ENCODE data around the gene PFDN6.

Gene PFDN6

DNA sequence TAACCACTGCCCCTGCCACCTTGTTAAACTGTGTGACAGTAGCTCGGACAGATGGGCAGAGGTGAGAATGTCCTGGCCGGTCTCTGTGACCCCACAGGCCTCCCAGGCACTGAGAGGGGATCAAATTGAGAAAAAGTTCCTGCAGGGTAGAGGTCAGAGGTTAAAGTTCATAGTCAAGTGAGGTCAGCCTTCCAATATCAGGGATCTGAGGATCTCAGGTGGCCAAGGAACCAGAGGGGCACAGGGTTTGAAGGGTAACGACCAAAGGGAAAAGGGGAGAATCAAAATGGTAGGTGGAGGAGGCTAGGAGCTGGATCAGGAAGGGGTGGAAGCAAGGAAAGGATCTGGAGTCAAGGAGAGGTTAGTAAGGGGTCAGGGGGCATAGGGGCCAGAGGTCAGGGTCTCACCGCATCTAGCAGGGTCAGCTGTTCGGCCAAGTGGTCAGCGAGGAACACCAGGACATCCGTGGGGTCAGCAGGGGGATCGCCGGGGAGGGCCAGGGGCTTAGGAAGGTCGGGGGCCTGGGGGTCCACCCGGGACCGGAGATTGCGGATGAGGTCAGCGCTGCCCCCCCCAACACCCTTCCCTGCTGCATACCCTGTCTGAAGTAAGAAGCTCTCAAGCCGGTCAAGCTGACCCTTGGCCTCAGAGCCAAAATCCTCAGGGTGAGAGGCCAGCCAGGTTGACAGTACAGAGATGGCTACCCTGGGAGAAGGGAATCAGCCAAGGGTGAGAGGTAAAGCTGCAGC, 6.4 kb downstream of the PFDN6 start:
- no peak for DNase-seq

DNA sequence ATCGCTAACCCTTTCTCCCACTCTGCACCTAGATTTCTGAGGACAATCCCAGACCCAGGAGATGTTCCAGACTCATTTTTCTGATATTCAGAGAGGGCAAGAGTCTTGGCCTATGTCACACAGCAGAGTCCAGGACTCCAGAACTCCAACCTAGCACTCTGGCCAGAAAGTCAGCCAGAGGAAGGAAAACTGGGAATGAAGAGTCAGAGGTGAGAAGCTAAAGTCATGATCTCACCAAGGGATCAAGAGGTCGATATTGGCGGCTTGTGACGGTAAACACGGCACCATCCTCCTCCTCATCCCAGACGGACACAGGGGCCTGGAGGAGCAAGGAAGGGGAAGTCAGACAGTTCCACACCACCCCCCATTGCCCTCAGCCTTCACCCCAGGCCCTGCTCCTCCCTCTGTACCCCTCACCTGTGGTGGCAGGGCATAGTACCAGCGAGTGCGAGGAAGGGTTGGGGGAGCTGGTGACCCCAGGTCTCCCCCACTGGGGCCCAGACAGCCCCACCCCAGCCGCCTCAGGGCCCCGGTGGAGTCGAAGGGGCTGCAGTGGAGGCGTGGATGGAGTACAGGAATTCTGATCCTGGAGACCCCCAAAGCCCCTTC, 7.5 kb downstream of the PFDN6 start:
- no peak for DNase-seq

DNA sequence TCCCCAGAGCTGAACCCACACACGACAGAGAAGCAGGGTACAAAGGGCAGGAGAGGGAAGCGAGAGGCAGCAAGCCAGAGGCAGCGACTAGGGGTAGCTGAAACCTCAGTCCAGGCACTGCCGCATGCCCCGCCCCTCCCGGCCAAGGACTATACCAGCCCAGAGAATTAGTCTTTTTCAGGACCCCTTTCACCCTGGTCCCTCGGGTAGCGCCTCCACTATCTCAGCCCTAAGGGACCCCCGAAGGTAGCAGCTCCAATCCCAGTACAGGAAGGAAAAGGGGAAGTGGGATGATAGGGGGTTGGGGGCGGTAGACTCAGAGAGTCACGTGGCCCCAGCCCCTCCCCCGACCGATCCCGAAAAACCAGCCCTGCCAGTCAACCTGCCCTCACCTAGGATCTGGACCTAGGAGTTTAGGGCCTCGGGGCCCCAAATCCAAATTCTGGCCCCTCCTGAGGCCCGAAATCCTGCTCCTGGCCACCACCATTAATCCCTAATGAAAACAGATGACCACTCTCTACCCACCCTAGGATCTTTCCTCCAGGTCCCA, 8.1 kb downstream of the PFDN6 start:
- DNase-seq, result no peak

DNA sequence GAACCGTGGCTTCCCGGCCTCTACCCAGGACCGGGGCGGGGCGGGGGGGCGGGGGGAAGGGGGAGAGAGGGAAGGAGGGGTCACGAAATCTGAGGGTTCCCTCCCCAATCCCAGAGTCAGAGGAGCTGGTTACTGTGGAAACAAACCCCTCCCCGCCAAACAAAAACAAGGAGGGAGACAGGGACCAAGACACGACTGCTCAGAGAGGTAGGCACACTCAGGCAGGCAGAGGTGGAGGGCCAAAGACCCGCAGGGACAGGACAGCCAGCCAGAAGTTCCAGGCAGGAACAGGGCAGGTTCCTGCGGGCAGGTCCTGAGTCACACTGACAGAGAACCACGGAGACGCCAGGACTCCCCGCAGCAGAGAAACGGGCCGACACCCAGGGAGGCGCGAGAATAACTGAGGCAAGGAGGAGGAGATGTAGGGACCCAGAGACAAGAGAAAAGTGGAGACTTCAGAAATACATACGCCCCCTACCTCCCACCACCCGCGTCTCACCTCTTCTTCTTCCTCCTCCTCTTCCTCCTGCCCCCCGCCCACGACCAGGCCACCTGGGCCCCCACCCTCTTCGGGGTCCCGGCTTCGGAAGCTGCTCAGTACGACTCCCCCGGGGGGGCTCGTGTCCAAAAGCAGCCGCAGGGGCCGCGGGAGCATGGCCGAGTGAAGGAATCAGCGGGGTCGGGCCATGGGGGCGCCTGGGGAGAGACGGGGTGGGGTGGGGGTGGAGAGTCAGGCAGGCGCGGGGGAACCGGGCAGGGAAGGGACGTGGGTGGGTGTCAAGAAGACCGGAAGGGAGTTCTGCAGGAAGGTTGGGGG, 8.8 kb downstream of the PFDN6 start:
- DNase-seq, result peak in 1 of 2 experiments; percentile 49

DNA sequence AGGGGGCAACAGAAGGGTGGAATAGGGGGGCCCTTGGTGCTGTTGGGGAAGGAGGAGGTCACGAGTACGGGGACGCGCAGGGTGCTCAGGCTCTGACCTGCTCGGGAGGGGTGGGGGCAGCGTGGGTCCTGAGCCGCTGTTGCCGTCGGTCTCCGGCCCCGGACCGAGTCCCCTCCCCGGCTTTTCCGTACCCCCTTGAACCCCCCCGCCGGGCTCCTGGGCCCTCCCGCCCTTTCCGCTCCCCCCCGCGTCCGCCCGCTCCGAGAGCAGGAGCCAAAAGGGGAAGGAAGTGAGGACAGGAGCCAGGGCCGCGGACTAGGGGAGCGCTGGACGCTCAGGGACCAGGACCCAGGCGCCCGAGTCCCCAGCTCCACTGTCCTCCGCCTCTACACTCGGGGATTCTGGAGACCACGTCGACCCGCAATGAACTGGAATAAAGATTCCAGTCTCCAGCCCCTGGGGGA, 9.4 kb downstream of the PFDN6 start, which contains the start of gene RGL2:
TSS of gene RGL2 (minus strand) at position 170 of the 464 bp plus-strand sequence. CDS start 332 bp downstream, outside the sequence.
- DNase-seq, result peak; percentile 57 to 58

DNA sequence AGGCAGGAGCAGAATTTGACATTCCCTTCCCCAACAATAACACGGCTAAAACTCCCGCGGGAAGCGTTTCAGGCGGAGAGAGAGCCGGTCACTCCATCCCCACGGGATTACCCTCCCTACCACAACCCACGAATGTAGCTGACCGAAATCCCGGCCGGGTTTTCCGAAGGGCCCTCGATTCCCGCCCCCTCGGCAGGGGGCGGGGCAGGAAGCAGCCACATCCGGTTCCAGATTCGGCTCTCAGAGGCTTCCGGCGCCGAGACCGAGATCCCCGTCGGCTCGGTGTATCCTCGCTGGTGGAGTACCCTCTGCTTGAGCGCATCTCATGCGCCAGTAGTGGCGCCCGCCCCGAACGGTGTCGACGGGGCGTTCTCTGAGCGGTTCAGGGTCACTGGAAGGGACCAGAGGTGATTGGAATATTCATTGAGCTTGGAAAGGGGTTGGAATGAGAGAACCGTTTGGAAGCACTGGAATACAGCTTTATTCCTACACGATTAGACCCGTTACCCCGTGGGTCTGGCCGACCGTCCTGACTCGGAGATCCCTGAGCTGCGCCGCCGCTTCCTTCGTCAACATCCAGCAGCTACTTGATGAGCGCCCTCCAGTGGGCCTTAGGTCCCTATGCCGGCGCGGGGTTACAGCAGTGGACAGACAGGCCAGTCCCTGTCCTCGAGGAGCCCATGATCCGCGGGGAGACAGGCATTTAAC, 10.0 kb downstream of the PFDN6 start:
- DNase-seq, result peak; percentile 91 to 92

DNA sequence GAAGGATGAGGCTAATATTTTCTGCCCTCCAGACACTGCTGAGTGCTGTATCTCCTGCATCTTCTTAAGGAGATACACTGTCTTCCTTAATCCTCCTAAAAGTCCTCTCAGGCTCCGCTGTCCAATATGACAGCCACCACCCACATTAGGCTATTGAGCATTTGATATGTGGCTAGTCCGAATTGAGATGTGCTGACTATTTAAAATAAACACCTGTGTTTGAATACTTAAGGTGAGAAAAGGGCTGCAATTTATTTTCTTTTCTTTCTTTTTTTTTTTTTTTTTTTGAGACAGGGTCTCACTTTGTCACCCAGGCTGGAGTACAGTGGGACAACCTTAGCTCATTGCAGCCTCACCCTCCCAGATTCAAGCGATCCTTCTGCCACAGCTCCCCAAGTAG, 12.5 kb downstream of the PFDN6 start:
- DNase-seq, result no peak

DNA sequence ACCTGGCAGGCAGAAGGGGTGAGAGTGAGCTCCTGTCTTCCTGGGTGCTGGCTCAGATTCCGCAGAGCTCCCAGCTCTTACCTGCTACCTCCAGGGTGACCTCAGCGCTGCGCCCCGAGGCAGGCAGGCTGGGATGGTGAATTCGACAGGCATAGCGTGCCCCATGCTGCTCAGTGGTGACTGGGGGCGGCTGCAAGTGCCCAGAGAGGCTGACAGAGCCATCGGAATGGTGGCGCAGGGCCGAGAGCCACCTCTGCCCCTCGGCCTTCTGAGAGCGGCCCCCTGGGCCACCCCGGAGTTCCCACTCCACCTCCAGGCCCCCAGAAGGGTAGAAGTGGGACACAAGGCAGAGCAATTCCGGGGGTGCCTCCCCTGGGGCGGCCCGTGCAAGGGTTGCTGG, 14.8 kb downstream of the PFDN6 start:
- DNase-seq, result no peak

DNA sequence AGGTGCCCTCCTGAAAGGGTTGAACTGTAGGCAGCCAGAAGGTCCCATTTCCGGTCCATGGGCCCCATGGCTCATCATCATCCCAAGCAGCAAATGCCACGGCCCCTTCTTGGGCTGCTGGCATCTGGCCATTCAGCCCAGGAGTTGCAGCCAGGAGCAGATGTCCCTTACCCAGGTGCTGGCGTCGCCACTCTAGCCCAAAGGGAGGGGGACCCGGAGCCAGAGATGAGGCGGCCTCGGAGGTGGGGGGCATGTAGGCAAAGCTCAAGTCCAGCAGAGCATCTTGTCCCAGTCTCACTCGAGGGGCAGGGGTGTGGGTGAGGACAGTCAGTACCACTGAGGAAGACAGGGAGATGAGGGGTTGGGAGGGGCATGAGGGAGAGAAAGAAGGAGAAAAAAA, 15.7 kb downstream of the PFDN6 start:
- DNase-seq, result no peak

DNA sequence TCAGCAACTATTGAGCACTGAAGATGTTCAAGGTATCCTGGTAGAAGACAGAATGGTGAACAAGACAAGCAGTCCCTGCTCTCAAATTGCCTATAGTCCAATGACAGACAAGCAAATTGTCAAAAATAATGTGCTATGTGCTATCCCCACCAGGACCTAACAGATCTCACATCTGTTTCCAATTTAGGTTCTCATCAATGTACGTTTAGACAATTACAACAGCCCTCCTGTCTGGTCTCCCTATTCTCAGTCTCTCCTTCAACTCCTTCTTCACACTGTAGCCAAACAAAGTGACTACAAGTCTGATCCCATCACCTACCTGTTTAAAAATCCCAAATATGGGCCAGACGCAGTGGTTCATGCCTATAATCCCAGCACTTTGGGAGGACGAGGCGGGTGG, 17.0 kb downstream of the PFDN6 start:
- DNase-seq, result no peak

DNA sequence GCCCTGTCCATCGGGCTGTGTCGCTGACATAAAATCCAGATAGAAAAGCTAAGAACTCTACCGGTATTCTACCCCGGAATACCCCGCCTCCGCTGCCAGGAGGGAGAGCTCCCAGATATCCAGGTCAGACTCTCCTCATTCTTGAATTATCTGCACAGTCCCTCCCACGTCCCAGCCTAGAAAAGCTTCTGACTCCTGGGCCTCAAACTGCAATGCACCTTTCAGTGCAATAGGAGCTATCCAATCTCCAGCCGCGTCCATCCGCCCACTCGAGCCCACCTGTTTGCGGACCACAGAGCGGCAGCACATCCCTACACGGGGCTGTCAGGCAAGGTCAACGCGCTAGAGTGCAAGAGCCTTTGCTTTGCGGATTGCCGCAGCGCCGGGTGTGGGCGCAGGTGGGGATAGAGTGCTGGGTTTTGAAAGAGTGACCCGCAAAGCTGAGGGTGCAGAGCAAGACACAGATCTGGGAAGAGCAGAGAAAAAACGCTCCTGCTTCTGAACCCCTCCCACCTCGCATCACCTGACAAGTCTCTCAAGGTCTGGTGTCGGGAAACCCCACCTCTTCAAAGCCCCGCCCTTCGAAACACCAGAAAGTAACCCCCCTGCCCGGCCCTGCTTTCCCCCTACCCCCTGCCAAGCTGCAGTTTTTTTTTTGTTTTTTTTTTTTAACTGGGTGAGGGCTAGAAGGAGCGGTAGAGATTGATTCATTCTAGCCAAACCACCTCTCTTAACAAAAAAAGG, 23.1 kb downstream of the PFDN6 start:
- peak; percentile 75 to 88 for DNase-seq

DNA sequence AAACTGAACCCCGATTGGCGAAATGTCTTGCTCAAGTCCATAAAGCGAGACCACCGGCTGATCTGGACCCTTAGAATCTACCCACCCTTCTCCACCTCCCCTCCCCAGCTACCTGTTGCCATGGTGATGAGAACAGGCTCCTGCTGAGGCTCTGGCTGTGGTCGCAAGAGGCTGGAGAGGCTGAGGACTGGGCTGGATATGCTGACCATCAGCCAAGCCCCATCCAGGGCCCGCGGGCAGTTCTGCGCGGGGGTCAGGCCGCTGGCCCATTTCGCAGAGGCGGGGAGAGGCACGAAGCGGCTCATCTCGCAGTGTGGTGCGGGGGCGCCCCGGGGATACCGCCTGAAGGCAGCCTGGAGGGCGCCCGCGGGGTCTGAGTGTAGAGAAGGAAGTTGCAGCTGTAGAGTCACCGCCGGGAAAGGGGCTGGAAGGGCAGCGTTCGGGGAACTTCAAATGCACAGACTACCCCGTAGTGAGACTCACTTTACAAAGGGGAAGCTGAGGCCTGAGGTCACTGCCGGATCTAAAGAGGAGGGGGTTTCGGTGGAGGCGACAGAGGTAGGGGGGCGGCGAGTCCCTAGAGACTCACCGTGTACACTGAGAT, 23.8 kb downstream of the PFDN6 start:
- peak; percentile 51 to 59 for DNase-seq

DNA sequence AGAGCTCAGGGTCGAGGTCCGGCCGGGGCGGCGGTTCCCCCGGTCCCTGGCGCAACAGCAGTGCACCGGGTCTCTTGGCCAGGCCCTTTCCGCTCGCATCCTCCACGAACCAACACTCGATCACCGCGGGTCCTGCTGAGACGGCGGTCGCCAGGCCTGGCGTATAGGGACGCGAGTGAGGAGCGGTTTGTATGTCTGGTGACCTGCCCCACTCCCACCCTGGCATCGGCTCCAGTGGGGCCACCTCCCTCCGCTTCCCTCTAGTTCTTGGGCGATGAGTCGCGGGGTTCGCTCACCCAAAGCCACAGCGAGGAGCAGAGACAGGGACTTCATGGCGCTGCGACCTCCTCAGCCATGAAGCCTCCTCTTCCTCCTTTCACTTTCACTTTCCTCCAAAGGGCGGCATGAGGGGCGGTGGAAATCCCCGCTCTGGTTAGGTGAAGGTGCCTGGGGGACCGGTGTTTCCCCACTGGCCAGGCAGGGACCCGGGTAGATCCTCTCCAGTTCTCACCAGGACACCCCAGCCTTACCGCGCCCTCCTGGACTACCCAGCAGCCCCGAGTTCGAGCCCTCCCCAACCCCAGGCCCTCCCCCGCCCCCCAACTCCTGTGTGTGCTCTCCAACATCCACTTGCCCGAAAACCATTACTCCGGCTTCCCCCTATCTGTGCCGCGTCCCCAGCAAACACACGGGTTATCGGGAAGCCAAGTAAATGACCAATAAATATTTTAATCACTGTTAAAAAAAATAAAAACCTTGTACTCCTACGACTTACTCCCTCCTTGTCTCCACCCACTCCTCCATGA, 24.5 kb downstream of the PFDN6 start, which contains the start of gene TAPBP:
TSS of gene TAPBP (minus strand) at position 370 of the 806 bp plus-strand sequence. CDS start at position 333, 37 bp downstream.
- peak; percentile 75 to 90 for DNase-seq

DNA sequence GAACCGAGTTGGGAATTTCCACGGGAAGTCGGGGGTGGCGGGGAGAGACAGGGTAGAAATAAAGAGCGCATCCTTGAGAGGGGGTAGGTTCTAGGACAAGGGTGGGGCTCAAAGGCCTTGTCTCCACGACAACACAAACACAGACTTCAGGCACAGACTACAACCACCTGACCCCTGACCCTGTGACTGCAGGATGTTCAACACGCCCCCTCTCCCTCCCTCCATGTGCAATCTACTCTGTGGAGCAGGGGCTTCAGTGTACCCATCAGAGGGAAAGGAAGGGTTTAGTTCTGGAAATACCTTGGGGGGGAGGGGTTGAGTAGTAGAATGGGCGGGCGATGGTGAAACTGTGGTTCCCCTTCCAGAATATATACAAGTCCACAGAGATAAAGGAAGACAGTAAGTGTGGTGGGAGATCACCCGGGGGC, 25.1 kb downstream of the PFDN6 start:
- DNase-seq, result peak; percentile 51 to 78

DNA sequence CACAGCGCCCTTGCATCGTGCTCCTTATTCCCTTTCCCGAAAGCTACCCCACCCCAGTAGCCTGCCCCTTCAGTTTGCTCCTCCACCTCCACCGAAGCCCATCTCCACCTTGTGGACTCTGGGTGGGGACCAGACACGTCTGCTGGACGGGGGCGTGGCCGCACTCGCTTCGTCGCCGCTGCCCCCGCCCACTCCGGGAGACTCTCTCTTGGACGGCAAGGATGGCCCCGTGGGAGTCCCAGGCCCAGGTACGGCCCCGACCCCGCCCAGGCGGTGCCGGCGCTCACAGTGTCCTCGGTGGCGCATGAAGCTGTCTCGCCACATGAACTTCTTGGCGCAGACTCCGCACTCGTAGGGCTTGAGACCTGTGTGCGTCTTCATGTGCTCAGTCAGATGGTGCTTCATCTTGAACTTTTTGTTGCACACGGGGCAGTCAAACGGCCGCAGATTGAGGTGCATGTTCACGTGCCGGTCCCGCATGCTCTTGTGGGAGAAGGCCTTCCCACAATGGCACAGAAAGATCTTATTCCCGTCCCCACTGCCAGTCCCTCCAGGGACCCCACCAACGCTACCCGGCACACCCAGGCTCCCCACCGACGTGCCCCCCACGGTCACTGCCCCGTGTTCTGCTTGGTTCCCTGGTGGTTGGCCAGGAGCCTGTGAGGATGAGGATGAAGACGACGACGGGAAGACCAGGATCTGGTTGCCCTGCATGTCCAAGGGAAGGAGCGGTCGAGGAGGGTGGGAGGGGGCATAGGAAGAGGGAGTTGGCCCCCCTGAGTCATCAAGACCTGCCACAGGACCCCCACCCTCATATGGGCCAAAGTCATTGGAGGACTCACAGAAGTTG, 25.8 kb downstream of the PFDN6 start:
- no peak for DNase-seq

DNA sequence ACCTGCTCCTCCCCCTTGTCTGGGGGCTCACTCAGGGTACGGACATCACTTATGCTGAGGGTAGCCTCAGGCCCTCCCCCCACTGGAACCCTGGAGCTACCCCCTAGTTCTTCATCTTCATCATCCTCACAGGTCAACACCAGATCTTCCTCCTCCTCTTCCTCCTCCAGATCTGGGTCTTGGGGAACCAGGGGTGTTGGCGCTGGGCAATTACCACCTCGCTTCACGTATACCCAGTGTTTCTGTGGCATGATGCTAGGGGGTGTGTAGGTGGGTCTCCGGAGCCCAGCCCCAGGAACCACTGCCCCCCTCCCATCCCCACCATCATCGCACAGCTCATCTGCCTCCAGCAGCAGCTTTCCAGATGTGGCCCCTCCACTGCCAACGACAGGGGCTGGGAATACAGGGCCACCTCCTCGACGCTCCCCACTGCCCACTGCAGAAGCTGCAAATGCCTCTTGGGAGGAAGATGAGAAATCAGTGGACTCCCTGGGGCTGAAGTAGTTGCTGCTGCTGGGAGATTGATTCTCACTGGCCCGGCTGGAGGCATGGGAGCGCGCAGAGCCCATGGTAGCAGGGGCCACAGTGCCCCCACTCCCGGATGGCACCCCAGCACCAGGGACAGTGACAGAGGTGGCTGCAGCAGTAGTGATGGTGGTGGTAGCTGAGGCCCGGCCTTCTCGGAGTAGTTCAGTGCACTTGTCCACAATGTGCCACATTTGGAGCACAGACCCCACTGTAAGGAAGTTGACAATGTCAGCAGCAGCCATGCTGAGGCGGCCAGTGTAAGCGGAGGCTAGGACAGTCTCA, 26.6 kb downstream of the PFDN6 start:
- no peak for DNase-seq

DNA sequence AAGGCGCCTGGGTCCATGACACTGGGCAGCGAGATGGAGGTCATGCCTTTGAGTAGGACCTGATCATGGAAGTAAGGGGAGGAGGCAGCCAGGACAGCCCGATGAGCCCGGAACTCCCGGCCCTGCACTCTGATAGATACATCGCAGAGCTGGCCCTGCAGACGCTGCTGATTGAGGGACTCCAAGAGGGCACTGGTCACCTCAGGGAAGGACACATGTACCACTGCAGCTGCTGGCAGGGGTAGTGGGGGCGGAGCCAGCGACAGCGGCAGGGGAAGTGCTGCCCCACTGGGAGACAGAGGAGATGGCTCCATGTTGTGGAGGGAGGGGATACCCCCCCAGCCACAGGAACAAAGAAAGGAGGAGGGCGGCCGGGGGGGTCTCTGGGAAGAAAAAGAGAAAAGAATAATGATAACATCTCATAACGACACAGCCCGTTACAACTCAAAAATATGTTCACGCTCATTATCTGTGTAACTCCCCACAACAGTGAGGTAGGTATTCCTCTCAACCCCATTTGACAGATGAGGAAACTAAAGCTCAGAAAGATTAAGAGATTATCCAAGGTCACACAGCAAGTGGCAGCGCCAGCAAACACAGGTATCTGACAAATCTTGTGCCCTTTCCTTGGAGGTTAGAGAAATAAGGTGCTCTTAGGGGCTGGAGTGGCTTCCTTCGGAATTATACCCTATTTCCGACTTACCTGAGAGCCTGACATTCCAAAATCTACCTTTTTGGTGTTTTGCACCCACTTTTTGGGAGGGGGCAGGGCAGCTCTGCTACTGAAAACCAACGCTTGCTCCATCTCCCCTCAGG, 27.4 kb downstream of the PFDN6 start:
- DNase-seq, result no peak

DNA sequence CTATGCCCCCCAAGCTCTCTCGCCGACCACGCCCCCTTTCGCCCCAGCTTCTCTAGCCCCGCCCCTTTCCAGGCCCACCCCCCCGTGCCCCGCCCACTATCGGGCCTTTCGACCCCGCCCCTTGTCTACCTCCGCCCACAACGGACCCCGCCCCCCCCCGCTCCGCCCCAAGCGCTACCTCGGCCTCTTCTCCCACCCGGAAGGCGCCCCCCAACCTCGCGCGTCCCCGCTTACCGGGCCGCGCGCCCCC, 27.9 kb downstream of the PFDN6 start:
- DNase-seq, result no peak
